GM19193 (cell line): ENCODE measurements around the gene RLN3.
A peak's percentile ranks its signal among the peaks of the same experiment; 100 is the strongest.

Experiments
- POLR2A ChIP-seq: IDR thresholded peaks from 4 replicates; pipeline ENCODE4 v1.6.1; 2011; ENCODE audit not compliant: insufficient read depth, insufficient read length; ENCODE audit errors: extremely low read depth

Gene RLN3

GRCh38 chr19:14005349-14006084, 22.4 kb upstream of the RLN3 start:
- TF ChIP-seq POLR2A: peak; percentile 70

GRCh38 chr19:14006085-14006765, 21.7 kb upstream of the RLN3 start, which contains the start of gene RFX1:
Gene RFX1, minus strand, starts transcription at chr19:14006320. Its CDS starts 12,477 bp downstream, at chr19:13993843.
- no peak for TF ChIP-seq POLR2A

GRCh38 chr19:14006766-14007562, 21.0 kb upstream of the RLN3 start:
- peak; percentile 48 for TF ChIP-seq POLR2A

- TF ChIP-seq POLR2A: no peak
These were observed 15.5 kb upstream of the RLN3 start for GRCh38 chr19:14012378-14012915.

- TF ChIP-seq POLR2A: peak; percentile 26
These were observed 12.4 kb upstream of the RLN3 start for GRCh38 chr19:14015524-14016035.

GRCh38 chr19:14019100-14019499, 8.8 kb upstream of the RLN3 start:
- TF ChIP-seq POLR2A: no peak

- TF ChIP-seq POLR2A: no peak
These were observed 6.5 kb upstream of the RLN3 start for GRCh38 chr19:14021474-14021873.

GRCh38 chr19:14022469-14022868, 5.5 kb upstream of the RLN3 start:
- no peak for TF ChIP-seq POLR2A

GRCh38 chr19:14023404-14024235, 4.3 kb upstream of the RLN3 start:
- no peak for TF ChIP-seq POLR2A

- TF ChIP-seq POLR2A: no peak
These were observed 953 bp downstream of the RLN3 start for GRCh38 chr19:14028901-14029300.

GRCh38 chr19:14030997-14031718, 3.2 kb downstream of the RLN3 start:
- TF ChIP-seq POLR2A: no peak

GRCh38 chr19:14031719-14032480, 4.0 kb downstream of the RLN3 start, which contains the start of gene IL27RA:
Gene IL27RA, plus strand, starts transcription at chr19:14031762. Its CDS starts 111 bp downstream, at chr19:14031873.
- TF ChIP-seq POLR2A: peak; percentile 65

- no peak for TF ChIP-seq POLR2A
These were observed 6.0 kb downstream of the RLN3 start for GRCh38 chr19:14033946-14034345.

- no peak for TF ChIP-seq POLR2A
These were observed 7.8 kb downstream of the RLN3 start for GRCh38 chr19:14035706-14036105.
